ENCODE measurements around the gene PDE6A.

DNA sequence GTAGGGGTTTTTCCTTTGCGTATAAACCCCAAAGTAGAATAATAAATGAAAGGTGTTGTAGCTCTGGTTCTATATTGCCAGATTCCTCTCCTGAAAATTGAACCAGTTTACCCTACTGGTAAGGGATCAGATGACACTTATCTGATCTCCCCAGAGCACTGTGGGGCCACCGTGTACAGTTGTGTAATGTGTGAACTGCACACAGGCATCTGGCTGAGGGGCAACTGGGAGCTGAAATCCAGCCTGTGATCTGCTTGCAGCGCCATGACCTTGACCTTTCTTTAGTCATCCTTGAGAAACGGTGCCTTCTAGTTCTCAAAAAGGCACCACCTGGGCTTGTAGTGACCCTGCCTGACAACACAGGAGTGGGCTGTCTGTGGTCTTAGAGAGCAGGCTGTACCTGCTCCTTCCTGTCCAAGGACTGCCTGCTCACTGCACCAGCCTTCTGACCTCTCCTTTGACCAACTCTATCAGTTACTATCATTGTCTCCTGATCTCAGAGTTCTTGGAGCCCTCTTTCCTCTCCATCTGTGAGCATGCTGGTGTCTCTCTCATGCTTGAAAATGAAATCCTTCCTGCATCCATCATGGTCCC lies 40.2 kb downstream of the PDE6A start:
- TF ChIP-seq CTCF (IDR thresholded peaks at IDR 0.05) (no peak), POLR2A (IDR thresholded peaks at IDR 0.05) (no peak), EP300 (IDR thresholded peaks at IDR 0.05) (no peak)

Data from ovary (tissue), 3 donors.